Measurements from ENCODE around the gene FNBP1. TPM values are rescaled to one million over a fixed set of nuclear protein-coding genes. Genes with fewer than 3 reads are reported as not detected.

The FNBP1 gene
- total RNA-seq, 1 experiment from 2014 or later = 53.6 TPM

DNA sequence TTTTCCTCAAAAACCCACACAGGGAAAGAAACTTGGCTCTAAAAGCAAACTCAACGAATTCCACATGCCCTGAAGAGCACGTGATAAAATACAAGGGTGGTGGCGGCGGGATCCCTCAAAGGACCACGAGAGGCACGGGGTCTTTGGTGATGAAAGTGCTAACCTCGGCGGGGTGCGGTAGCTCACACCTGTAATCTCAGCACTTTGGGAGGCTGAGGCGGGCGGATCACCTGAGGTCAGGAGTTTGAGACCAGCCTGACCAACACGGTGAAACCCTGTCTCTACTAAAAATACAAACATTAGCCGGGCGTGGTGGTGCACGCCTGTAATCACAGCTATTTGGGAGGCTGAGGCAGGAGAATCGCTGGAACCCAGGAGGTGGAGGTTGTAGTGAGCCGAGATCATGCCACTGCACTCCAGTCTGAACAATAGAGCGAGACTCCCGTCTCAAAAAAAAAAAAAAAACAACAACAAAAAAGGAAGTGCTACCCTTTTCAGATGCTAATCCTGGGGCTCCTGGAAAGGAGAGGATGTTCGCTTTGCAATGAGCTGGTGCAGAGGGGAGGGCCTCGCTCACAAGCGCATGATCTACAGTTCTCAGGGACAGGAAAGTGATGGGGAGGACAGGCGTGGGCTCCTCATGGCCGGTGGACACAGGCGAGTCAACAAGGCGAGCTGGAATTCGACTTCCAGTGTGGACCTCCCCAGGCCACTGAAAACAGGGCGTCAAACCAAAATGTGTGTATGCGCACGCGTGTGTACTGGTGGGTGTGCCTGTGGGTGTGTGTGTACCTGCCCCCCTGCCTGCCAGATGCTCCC is 153.7 kb downstream of the FNBP1 start:
- ChIA-PET CTCF (no interaction called here), POLR2A (no interaction called here)
- Histone ChIP-seq H3K9me3 (ENCODE audit: control insufficient read depth, insufficient read depth, low read depth, low read length) (no peaks in the 10 kb centered on the region), H3K4me3 (ENCODE audit: low read depth in 2 of 2, low read length in 2 of 2) (no peak overlapping the region), H3K27me3 (ENCODE audit: control insufficient read depth, insufficient read depth, low read length) (no peaks in the 10 kb centered on the region), H3K4me1 (ENCODE audit: control insufficient read depth, insufficient read depth, low read length) (no peaks in the 10 kb centered on the region), H3K36me3 (ENCODE audit: control insufficient read depth, insufficient read depth, low read length) (no peaks in the 10 kb centered on the region), H3K27ac (ENCODE audit: low read length) (no peak overlapping the region)
- DNase-seq (ENCODE audit: low read depth, low spot score) (no peak), ATAC-seq (no peak)
- no TSS peak for BruUV-seq (replicated peaks)
- intact Hi-C loops (cut with micrococcal nuclease; ENCODE audit: unreplicated experiment) (loop anchor here (10.0 kb wide), 1 partner anchor 145 kb away; no protein-coding TSS in a partner anchor), in situ Hi-C loops (cut with HindIII; ENCODE audit: low pct_unique_long_range_greater_than_20kb, low sequenced_read_pairs) (no loop called here)
- TF ChIP-seq, protein P1, sequence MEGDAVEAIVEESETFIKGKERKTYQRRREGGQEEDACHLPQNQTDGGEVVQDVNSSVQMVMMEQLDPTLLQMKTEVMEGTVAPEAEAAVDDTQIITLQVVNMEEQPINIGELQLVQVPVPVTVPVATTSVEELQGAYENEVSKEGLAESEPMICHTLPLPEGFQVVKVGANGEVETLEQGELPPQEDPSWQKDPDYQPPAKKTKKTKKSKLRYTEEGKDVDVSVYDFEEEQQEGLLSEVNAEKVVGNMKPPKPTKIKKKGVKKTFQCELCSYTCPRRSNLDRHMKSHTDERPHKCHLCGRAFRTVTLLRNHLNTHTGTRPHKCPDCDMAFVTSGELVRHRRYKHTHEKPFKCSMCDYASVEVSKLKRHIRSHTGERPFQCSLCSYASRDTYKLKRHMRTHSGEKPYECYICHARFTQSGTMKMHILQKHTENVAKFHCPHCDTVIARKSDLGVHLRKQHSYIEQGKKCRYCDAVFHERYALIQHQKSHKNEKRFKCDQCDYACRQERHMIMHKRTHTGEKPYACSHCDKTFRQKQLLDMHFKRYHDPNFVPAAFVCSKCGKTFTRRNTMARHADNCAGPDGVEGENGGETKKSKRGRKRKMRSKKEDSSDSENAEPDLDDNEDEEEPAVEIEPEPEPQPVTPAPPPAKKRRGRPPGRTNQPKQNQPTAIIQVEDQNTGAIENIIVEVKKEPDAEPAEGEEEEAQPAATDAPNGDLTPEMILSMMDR (IDR thresholded peaks at IDR 0.05) = no peak
- no peak for TF ChIP-seq POLR2AphosphoS5 (IDR thresholded peaks at IDR 0.05; ENCODE audit: low read depth, low read length)
- TF ChIP-seq SIN3A (IDR thresholded peaks at IDR 0.05; ENCODE audit: borderline replicate concordance, insufficient read depth, low read depth, low read length) = no peak
- TF ChIP-seq, protein P2, sequence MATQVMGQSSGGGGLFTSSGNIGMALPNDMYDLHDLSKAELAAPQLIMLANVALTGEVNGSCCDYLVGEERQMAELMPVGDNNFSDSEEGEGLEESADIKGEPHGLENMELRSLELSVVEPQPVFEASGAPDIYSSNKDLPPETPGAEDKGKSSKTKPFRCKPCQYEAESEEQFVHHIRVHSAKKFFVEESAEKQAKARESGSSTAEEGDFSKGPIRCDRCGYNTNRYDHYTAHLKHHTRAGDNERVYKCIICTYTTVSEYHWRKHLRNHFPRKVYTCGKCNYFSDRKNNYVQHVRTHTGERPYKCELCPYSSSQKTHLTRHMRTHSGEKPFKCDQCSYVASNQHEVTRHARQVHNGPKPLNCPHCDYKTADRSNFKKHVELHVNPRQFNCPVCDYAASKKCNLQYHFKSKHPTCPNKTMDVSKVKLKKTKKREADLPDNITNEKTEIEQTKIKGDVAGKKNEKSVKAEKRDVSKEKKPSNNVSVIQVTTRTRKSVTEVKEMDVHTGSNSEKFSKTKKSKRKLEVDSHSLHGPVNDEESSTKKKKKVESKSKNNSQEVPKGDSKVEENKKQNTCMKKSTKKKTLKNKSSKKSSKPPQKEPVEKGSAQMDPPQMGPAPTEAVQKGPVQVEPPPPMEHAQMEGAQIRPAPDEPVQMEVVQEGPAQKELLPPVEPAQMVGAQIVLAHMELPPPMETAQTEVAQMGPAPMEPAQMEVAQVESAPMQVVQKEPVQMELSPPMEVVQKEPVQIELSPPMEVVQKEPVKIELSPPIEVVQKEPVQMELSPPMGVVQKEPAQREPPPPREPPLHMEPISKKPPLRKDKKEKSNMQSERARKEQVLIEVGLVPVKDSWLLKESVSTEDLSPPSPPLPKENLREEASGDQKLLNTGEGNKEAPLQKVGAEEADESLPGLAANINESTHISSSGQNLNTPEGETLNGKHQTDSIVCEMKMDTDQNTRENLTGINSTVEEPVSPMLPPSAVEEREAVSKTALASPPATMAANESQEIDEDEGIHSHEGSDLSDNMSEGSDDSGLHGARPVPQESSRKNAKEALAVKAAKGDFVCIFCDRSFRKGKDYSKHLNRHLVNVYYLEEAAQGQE (IDR thresholded peaks at IDR 0.05; ENCODE audit: insufficient read depth in 1 of 2, low read depth in 2 of 2, low read length in 1 of 2) = no peak
- no peak for TF ChIP-seq TCF7L2 (IDR thresholded peaks at IDR 0.05; ENCODE audit: low read depth, low read length)

DNA sequence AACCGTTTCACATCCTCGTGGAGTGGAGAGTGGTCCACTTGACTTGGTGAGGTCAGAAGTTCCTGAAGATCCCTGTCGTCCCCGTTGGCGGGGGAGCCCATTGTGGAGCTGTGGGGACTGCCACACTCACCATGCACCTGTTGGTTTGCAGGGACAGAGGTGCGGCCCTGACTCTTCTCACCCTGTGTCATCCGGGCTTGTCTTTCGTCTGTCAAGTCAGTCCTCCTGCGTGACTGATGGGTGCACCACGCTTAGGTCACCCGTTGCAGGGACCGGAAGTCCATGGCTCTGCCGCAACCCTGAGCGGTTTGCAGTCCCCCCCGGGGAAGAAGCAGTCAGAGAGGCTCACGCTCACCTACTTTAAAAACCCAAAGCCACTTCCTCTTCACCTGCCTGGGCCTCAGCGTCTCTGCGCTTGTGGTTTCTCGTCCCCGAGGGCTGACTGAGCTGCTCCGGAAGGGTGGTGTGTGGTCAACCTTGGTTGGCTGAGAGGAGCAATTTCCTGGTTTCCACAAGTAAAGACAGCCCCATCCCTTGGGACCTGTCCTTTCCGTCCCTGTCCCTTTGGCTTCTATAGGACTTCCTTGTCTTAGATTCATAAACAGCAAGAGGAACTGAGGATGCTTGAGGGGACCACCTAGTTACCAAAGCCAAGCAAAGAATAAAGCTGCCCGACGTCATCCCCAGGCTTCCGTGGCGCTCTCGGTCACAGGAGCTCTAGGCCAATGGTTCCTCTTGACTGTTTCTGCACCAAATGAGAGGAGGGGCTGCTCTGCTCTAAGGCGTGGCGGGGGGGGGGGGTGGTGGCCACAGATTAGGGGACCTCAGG is 154.5 kb downstream of the FNBP1 start:
- H3K9me3 ChIP-seq (ENCODE audit: control insufficient read depth, insufficient read depth, low read depth, low read length) = no peaks in the 10 kb centered on the region
- DNase-seq (ENCODE audit: low read depth, low spot score) (no peak), ATAC-seq (no peak)
- no TSS peak for BruUV-seq (replicated peaks)
- TF ChIP-seq TCF7L2 (IDR thresholded peaks at IDR 0.05; ENCODE audit: low read depth, low read length) (no peak), SIN3A (IDR thresholded peaks at IDR 0.05; ENCODE audit: borderline replicate concordance, insufficient read depth, low read depth, low read length) (no peak), POLR2AphosphoS5 (IDR thresholded peaks at IDR 0.05; ENCODE audit: low read depth, low read length) (no peak)
- TF ChIP-seq, protein P1 (IDR thresholded peaks at IDR 0.05) = no peak
- TF ChIP-seq, protein P2 (IDR thresholded peaks at IDR 0.05; ENCODE audit: insufficient read depth in 1 of 2, low read depth in 2 of 2, low read length in 1 of 2) = no peak
- H3K4me3 ChIP-seq (ENCODE audit: low read depth in 2 of 2, low read length in 2 of 2) = no peak overlapping the region
- no peaks in the 10 kb centered on the region for H3K36me3 ChIP-seq (ENCODE audit: control insufficient read depth, insufficient read depth, low read length)
- no peak overlapping the region for H3K27ac ChIP-seq (ENCODE audit: low read length)
- in situ Hi-C loops (cut with HindIII; ENCODE audit: low pct_unique_long_range_greater_than_20kb, low sequenced_read_pairs) (no loop called here), intact Hi-C loops (cut with micrococcal nuclease; ENCODE audit: unreplicated experiment) (loop anchor here (10.0 kb wide), 1 partner anchor 146 kb away; no protein-coding TSS in a partner anchor)
- POLR2A ChIA-PET = no interaction called here
- no peaks in the 10 kb centered on the region for H3K27me3 ChIP-seq (ENCODE audit: control insufficient read depth, insufficient read depth, low read length)
- CTCF ChIA-PET = no interaction called here
- H3K4me1 ChIP-seq (ENCODE audit: control insufficient read depth, insufficient read depth, low read length) = no peaks in the 10 kb centered on the region
